ENCODE measurements around the gene RHO.
"Not testable (repeated sequence)": the region's sequence is repeated elsewhere in the genome, so short reads cannot be mapped to it uniquely, and the experiment has no call there.

Gene RHO

GRCh38 chr3:129487183-129487867 lies 41.1 kb upstream of the RHO start:
- Histone ChIP-seq H3K9ac (ENCODE audit: low read length) (no peak overlapping the region), H2AFZ (ENCODE audit: low read depth, low read length) (no peak overlapping the region), H3K27ac (ENCODE audit: low read length) (no peak overlapping the region), H3K4me1 (ENCODE audit: low read length) (peaks cover 21% of the 10 kb centered on the region), H3K9me3 (ENCODE audit: insufficient read depth, low read length) (no peaks in the 10 kb centered on the region), H3K4me3 (ENCODE audit: low read length) (no peak overlapping the region), H4K20me1 (ENCODE audit: insufficient read depth, low read length) (no peaks in the 10 kb centered on the region), H3K4me2 (ENCODE audit: low read length) (no peak overlapping the region), H3K36me3 (replicated peaks; ENCODE audit: low read depth, low read length) (no peaks in the 10 kb centered on the region), H3K79me2 (ENCODE audit: low read length) (no peaks in the 10 kb centered on the region), H3K27me3 (ENCODE audit: low read depth, low read length) (no peaks in the 10 kb centered on the region)
- no peak for TF ChIP-seq CTCF (IDR thresholded peaks at IDR 0.05; ENCODE audit: low read depth, low read length)
- TF ChIP-seq EZH2phosphoT487 (IDR thresholded peaks at IDR 0.05; ENCODE audit: low read depth) = no peak

GRCh38 chr3:129487868-129488335 lies 40.5 kb upstream of the RHO start:
- H4K20me1 ChIP-seq (ENCODE audit: insufficient read depth, low read length); H3K9me3 ChIP-seq (ENCODE audit: insufficient read depth, low read length); H3K27ac ChIP-seq (ENCODE audit: low read length); H3K36me3 ChIP-seq (replicated peaks; ENCODE audit: low read depth, low read length); H3K79me2 ChIP-seq (ENCODE audit: low read length); H3K4me3 ChIP-seq (ENCODE audit: low read length); H3K4me2 ChIP-seq (ENCODE audit: low read length); H3K27me3 ChIP-seq (ENCODE audit: low read depth, low read length); H2AFZ ChIP-seq (ENCODE audit: low read depth, low read length); H3K9ac ChIP-seq (ENCODE audit: low read length): not testable (repeated sequence)
- H3K4me1 ChIP-seq (ENCODE audit: low read length) = peaks cover 21% of the 10 kb centered on the region

GRCh38 chr3:129489258-129489657 lies 39.2 kb upstream of the RHO start:
- not testable (repeated sequence) for H3K27ac ChIP-seq (ENCODE audit: low read length); H3K9me3 ChIP-seq (ENCODE audit: insufficient read depth, low read length); H3K4me2 ChIP-seq (ENCODE audit: low read length); H2AFZ ChIP-seq (ENCODE audit: low read depth, low read length); H3K36me3 ChIP-seq (replicated peaks; ENCODE audit: low read depth, low read length); H3K79me2 ChIP-seq (ENCODE audit: low read length); H4K20me1 ChIP-seq (ENCODE audit: insufficient read depth, low read length); H3K9ac ChIP-seq (ENCODE audit: low read length); H3K27me3 ChIP-seq (ENCODE audit: low read depth, low read length); H3K4me3 ChIP-seq (ENCODE audit: low read length)
- H3K4me1 ChIP-seq (ENCODE audit: low read length) = peaks cover 21% of the 10 kb centered on the region

GRCh38 chr3:129490273-129490675 lies 38.2 kb upstream of the RHO start:
- Histone ChIP-seq H3K4me1 (ENCODE audit: low read length) (peaks cover 21% of the 10 kb centered on the region), H3K27ac (ENCODE audit: low read length) (no peak overlapping the region), H3K36me3 (replicated peaks; ENCODE audit: low read depth, low read length) (no peaks in the 10 kb centered on the region), H3K79me2 (ENCODE audit: low read length) (no peaks in the 10 kb centered on the region), H3K27me3 (ENCODE audit: low read depth, low read length) (no peaks in the 10 kb centered on the region), H3K9ac (ENCODE audit: low read length) (no peak overlapping the region), H3K4me3 (ENCODE audit: low read length) (no peak overlapping the region), H2AFZ (ENCODE audit: low read depth, low read length) (no peak overlapping the region), H3K9me3 (ENCODE audit: insufficient read depth, low read length) (no peaks in the 10 kb centered on the region), H4K20me1 (ENCODE audit: insufficient read depth, low read length) (no peaks in the 10 kb centered on the region), H3K4me2 (ENCODE audit: low read length) (no peak overlapping the region)
- TF ChIP-seq EZH2phosphoT487 (IDR thresholded peaks at IDR 0.05; ENCODE audit: low read depth) (no peak), CTCF (IDR thresholded peaks at IDR 0.05; ENCODE audit: low read depth, low read length) (peak; percentile 85)

- not testable (repeated sequence) for H3K4me2 ChIP-seq (ENCODE audit: low read length); H3K36me3 ChIP-seq (replicated peaks; ENCODE audit: low read depth, low read length); H3K27me3 ChIP-seq (ENCODE audit: low read depth, low read length); H3K9ac ChIP-seq (ENCODE audit: low read length); H3K4me3 ChIP-seq (ENCODE audit: low read length); H3K27ac ChIP-seq (ENCODE audit: low read length); H3K79me2 ChIP-seq (ENCODE audit: low read length); H4K20me1 ChIP-seq (ENCODE audit: insufficient read depth, low read length); H3K9me3 ChIP-seq (ENCODE audit: insufficient read depth, low read length); H2AFZ ChIP-seq (ENCODE audit: low read depth, low read length)
- peaks cover 15% of the 10 kb centered on the region for H3K4me1 ChIP-seq (ENCODE audit: low read length)
Measured at GRCh38 chr3:129491077-129491476, 37.4 kb upstream of the RHO start.

Data from OCI-LY3 (cell line).